Endometrium (tissue), 2 donors: ENCODE data around the gene DVL2.

ENCODE experiments used
- FAIRE-seq: peaks from 2 replicates; lab custom pipeline; 2012; peaks lifted over from hg19 to GRCh38; lab: Jason Lieb, UNC
- donor health status: control.
- donor health status: control.

The DVL2 gene

GRCh38 chr17:7219229-7219811 lies 15.0 kb downstream of the DVL2 start:
- FAIRE-seq = no peak

DNA sequence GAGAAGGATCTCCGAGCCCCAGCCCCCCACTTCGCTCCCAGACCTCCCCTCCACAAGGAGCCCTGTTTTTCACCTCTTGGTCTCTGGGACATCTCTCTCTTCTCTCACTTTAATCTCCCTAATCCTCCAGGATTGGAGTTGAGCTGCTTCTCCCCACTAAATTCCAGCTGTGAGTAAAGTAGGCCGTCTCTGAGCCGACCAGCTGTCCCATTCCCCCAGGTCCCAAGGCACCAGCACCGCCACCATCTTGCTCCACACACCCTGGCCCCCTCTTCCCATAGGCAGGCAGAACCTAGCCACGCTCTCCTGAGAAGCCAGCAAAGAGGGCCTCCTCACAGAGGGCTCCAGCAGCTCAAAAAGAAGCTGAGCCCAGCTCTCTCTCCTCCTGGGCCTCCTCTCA lies 15.6 kb downstream of the DVL2 start:
- FAIRE-seq = no peak

DNA sequence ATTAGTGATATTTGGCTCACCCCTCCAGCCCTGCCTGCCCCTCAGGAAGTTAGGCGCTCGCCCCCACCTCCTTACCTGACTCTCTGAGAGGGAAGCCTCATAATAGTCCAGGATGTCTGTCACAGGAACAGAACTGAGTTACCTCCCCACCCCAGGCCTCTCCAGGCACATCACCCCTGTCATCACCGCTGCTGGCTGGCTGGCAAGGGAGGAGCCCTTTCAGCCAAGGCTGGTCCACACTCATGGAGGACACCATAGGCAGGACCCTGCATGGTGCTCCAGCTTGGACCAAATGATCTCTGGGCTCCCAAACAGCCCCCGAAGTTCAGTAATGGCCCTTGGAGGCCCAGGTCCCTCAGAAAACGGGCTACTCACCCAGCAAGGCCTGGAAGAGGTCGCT lies 16.2 kb downstream of the DVL2 start:
- FAIRE-seq = no peak

GRCh38 chr17:7217113-7217987 lies 17.0 kb downstream of the DVL2 start:
- no peak for FAIRE-seq

DNA sequence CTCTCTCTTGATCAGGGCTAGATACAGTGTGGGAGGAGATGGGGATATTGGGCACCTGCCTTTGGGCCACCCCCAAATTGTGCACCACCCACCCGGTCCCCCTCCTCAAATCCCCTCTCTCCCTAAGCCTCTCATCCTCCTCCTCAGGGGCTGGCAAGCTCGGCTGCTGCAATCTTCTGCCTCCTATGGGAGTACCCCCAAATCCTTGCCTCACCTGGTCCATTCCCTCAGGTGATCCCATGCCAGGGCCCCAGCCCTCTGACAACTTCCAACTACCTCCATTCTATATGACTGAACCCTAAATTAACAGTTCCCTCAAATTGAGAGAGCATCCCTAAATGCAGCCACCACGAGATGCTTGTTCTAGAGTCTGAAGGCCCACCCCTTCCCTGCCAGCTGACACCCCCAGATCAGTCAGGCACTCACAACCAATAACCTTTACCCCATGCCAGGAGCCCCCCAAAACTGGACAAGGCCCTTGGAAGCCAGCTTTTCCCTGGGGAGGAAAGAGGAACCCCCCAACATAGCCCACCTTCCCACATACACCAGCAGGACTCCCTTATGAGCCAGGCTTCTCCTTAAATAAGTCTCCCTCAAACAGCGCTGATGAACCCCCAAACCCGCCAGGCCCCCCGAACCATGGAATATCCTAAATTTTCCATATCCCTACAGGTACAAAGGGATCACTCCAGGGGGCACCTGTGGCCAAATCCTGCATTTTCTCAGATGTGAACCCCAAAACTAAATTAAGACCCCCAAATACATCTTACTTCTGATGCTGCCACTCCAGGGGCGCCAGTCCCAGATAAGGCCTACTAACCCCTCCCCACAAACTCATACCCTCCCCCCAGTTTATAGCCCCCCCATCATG lies 17.8 kb downstream of the DVL2 start:
- FAIRE-seq = no peak

DNA sequence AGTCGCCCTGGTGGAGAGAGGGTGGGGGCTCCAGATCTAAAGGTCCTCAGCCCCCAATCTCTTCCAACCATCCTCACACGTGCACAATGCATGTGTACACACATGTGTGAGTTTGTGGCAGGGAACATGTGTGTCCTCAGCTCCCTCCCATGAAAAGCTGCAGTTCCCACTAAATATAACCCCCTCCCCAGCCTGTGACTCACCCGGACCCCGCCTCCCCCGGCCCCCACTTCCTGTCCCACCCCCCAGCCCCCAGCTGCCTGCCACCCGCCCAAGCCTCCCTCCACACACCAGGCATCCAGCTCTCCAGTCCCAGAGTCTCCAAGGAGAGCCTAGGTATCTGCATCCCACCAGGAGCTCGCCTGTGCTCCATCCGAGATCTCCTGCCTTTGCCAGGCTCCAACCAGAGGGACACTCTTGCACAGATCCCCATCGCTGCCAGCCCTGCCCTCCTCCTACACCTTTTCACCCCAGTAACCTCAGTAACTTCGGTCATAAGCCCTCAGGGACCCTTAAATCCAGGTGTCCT lies 18.6 kb downstream of the DVL2 start:
- no peak for FAIRE-seq

DNA sequence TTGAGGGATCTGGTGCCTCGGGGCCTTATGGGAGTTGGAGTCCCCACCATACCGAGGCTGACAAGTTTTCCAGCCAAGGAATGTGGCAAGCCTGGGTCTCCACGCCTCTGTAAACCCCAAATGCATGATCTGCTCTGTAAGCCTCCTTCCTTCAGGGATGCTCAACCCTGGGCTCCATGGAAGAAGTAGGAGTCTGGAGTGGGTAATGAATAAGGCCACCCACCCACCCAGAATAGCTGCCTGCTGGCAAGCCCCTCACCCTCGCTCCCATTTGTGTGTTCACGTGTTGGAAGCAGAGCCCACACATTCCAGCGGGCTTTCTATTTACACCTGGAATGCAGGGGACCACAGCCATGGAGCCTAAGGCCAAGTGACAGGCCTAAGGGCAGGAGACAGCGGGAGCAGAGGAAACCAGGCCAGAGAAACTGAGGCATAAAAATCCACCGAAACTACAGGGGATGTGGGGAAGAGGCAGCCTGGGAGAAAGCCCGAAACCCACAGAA lies 19.1 kb downstream of the DVL2 start:
- FAIRE-seq = peak; percentile 89

GRCh38 chr17:7214300-7215135 lies 19.8 kb downstream of the DVL2 start:
- peak; percentile 93 for FAIRE-seq

DNA sequence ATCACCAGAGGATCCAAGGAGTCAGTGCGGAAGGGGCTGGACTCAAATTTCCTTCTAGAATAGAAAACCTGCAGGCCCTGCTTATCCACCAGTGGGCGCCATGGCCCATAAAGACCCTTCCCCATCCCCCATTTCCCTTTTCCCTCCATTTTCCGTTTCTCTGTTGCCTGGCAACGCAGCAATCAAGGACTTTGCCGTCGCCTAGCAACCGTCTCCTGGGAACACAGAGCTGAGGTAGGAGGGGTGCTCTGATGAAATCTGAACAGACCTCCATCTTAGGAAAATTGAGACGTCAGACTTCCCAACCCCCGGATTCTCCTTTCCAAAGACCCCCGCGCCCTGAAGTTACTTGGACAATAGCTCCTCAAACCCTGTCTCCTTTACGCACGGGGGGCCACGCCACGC lies 20.4 kb downstream of the DVL2 start:
- FAIRE-seq = no peak

GRCh38 chr17:7211491-7212273 lies 22.6 kb downstream of the DVL2 start:
- no peak for FAIRE-seq

DNA sequence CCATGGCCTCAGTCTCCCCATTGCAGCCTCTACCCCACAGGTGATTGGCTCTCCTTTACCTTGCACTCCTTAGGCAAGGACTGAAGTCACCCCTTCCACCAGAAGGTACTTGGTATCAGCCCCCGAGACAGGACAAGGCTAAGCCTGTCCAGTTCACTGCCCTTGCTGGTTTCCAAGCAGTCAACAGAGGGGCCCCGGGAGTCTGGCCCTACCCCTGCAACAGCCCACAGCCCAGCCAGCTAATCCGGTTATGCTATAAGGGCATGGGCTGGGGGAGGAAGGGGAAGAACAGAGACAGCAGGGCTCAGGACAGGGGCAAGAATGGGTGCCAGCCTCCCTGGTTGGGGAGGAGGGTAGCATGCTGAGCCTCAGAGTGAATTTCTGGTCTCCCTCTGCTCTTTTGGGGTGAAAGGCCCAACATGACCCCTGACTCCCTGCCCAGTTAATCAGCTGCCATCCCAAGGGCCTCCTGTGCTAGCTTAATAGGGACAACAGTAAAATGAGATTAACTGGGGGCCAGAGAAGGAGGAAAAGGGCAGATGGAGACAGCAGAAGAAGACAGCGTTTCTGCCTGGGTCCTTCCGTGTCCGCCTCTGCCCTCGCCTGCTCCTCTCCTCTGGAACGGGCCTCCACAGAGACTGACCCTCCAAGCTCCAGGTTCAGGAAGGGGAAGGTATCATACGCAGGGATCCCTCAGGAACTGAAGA lies 25.4 kb downstream of the DVL2 start:
- FAIRE-seq = no peak

- FAIRE-seq = no peak
Observed at GRCh38 chr17:7208027-7208571, 26.2 kb downstream of the DVL2 start.

DNA sequence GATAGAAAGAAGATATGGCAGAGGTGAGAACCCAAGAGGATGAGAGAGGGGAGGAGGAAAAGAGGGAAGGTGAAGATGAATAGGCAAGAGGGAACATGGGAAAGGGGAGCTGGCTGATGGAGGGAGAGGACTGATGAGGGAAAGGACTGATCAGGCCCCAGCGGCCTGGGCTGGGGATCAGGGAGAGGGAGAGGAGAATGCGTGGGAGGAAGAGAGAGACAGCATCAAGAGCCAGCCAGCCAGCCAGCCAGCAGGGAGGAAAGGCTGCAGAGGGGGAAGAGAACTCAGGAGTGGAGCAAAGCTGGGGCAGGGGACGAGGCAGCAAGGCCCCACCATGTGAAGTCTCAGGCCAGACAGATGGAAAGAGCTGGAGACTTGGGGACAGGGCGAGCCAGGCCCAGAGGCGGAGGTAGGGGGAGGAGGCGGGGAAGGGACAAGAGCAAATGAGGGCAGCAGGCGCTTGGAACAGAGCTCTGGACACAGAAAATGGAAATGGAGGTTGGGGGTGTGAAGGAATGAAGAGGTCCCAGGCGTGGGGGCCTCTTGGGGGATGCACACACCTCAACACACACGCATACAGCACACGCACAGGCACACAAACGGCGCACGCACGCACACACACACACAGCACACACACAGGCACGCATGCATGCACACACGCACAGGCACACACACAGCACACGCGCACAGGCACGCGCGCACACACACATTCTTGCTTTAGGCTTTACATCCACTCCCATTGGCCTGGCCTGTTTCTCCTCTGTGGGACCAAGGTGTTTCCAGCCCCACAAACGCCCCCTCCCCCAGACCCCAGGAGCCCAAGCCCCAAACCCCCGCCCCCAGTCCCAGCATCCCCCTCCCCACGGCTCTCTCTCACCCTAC lies 27.0 kb downstream of the DVL2 start:
- FAIRE-seq = no peak

GRCh38 chr17:7205561-7205960 lies 28.8 kb downstream of the DVL2 start:
- no peak for FAIRE-seq

- FAIRE-seq = peak; percentile 57
Observed at GRCh38 chr17:7204828-7205461, 29.4 kb downstream of the DVL2 start.

DNA sequence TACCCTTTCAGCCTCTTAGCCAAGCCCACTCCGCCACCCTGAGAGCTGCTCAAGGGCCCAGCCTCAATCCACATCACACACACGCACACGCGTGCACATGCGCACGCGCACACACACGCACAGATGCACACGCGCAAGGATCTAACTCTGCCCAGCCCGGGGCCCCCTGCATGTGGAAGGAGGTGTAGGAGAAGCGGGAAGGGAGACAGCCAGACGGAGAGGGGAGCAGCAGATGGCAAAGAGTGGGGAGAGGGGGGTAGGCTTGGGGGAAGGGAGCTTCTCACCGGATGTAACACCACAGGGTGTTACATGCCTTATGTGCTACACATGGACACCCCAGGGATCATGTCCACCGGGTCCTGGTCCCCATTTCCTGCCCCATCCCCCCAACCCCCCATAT lies 30.0 kb downstream of the DVL2 start:
- no peak for FAIRE-seq

- no peak for FAIRE-seq
Observed at GRCh38 chr17:7203391-7203790, 30.9 kb downstream of the DVL2 start.
